ENCODE measurements around the gene CAMK1D.

DNA sequence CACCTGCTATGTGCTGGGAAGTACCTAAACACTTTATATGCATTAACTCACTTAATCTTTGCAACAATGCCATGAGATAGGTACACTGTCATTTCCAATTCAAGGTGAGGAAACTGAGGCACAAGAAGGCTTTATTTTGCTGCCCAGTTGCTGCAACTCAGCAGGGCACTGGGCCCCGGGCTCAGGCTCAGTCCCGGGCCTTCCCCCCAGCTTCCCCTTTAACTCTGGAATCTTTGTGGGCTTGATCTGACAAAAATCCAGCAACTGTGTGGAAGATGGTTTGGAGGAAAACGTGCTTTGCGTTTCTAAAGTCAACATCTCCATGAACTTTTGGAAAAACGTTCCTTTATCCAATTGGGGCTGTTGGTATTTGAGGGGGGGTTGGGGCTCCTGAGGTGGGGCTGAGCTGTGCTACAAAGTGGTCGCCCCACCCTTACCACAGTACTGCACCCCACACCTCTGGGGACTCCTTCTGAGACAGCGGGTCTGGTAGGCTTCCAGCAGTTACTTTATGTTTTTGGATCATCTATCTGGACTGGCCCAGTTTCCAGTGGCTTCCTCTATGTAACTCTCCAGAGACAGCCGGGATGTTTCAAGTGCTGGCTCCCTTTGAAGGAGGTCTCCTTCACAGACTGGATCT, 40.5 kb upstream of the CAMK1D start:
- TF ChIP-seq, protein P1, sequence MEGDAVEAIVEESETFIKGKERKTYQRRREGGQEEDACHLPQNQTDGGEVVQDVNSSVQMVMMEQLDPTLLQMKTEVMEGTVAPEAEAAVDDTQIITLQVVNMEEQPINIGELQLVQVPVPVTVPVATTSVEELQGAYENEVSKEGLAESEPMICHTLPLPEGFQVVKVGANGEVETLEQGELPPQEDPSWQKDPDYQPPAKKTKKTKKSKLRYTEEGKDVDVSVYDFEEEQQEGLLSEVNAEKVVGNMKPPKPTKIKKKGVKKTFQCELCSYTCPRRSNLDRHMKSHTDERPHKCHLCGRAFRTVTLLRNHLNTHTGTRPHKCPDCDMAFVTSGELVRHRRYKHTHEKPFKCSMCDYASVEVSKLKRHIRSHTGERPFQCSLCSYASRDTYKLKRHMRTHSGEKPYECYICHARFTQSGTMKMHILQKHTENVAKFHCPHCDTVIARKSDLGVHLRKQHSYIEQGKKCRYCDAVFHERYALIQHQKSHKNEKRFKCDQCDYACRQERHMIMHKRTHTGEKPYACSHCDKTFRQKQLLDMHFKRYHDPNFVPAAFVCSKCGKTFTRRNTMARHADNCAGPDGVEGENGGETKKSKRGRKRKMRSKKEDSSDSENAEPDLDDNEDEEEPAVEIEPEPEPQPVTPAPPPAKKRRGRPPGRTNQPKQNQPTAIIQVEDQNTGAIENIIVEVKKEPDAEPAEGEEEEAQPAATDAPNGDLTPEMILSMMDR (IDR thresholded peaks at IDR 0.05), result no peak
- no peak for TF ChIP-seq POLR2A (IDR thresholded peaks at IDR 0.05)

Measured in right lobe of liver (tissue), 4 donors.